Activated T-helper 9 cell treated with anti-CD3 and anti-CD28 coated beads, Interleukin-2, amount 50 U/mL, for 16 hours (primary cell): ENCODE results near the gene EMP2.
"Not testable (repeated sequence)": the region's sequence is repeated elsewhere in the genome, so short reads cannot be mapped to it uniquely, and the experiment has no call there.

ENCODE experiments used
- DNase-seq: peaks from one replicate; pipeline ENCODE4 v3.0.0-alpha.2; 2020; ENCODE audit warnings: low read depth

Gene EMP2

DNA sequence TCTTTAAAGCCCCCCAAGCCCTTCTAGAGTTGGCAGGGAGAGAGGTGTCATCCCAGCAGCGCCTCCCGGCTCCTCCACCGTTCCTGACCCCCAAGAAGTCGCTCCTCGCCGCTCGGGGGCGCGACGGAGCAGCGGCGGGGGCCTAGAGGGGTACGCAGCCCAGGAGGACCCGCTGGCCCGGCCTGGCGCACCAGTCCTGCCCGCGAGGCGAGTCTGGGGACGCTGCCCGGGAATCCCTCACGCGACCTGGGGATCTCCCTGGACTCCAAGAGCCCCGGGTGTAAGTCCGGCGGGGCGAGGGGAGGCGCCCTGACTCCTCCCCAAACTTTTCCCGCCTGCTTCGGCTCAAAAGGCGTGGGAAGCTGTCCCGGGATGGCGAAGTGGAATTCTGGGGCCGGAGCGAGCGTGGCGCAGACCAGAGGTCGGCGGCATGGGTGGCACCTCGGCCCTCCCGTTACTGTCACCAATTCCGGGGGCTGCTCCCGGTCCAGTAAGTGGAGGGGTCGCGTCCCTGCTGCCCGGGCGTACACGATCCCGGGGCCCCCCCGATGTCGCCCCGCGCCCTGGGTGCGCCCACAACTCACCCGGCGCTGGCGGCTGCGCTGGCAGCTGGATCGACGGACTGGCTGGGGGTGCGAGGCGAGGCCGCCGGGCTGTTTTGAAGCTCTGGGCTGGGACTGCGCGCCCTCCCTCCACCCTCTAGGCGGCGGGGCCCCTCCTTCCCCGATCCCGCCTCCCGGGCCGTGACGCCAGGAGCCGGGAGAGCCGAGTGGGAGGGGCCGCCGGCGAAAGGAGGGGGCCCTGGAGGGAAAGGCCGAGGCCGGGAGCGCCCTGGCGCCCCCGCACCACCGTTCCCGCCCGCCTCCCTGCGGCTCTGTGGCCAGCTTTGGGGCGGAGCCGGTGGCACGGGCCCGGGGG, at the start of gene EMP2:
EMP2 (minus strand) TSS at position 634 of the 918 bp plus-strand sequence. CDS start 32,981 bp downstream, outside the sequence.
- DNase-seq = no peak

GRCh38 chr16:10629592-10629963, 49.2 kb upstream of the EMP2 start:
- no peak for DNase-seq

- DNase-seq = no peak
Measured at GRCh38 chr16:10625595-10626357, 45.4 kb upstream of the EMP2 start.

- DNase-seq = no peak
Measured at GRCh38 chr16:10624527-10624926, 44.1 kb upstream of the EMP2 start.

DNA sequence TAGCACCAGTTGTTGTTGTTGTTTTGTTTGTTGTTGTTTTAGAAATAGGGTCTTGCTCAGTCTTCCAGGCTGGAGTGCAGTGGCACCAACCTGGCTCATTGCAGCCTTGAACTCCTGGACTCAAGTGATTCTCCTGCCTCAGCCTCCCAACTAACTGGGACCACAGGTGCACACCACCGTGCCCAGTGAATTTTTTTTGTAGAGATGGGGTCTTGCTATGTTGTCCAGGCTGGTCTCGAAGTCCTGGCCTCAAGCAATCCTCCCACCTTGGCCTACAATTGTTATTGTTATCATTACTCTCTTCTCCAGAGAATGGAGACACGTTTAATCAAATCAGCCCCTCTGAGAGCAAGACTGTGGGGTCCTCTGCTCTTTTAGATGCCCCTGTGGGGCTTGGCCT, 42.7 kb upstream of the EMP2 start:
- DNase-seq = no peak

DNA sequence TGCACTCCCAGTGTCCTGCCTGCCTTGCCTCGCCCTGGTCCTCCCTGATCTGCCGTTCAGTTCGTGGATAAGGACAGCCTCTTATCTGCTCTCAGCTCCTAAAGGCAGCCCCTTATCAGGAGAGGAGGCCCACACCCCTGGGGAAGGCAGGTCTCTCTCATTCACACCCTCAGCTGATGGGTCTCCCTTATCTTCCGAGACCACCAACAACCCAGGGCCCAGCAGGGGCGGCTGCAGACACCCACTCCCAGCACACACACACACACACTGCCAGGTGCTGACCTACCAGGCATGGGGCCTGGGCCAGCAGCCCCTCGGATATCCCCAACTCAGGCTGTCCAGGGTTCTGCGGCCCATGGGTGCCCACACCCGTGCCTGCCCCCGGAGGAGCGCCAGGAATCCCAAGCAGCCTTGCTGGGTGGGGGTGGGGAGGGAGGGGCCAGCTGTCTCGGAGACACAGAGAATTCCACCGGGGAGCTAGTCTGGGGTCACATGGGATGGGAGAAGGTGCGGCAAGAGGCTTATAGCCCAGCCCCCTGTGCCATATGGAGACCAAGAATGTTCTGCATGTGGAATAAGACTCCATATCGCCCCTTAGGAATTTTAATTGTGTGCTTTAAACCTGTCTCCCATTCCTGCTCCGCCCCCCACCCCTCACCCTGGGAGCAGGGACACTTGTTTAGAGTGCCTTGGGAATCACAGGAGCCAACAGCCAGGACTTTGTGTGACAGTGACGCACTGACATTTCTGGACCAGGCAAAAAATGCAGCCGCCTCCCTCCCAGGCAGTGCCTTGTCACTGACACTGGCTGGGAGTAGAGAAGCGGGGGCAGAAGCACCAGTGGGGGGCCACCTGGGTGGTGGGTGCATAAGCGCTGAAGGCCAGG, 41.9 kb upstream of the EMP2 start:
- no peak for DNase-seq

DNA sequence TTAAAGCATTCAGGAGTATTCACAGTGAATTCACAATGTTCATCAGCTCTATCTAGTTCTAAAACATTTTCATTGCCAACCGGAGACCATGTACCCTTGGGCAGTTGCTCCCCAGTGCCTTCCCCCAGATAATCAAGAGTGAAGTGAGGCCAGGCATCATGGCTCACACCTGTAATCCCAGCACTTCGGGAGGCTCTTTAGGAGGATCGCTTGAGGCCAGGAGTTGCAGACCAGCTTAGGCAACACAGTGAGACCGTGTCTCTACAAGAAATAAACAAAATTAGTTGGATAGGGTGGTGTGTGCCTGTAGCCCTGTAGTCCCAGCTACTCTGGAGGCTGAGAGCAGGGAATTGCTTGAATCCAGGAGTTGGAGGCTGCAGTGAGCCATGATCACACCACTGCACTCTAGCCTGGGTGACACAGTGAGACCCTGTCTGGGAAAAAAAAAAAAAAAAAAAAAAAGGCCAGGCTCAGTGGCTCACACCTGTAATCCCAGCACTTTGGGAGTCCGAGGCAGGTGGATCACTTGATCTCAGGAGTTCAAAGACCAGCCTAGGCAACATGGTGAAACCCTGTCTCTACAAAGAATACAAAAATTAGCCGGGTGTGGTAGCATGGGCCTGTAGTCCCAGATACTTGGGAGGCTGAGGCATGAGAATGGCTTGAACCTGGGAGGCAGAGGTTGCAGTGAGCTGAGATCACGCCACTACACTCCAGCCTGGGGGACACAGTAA, 41.0 kb upstream of the EMP2 start:
- not testable (repeated sequence) for DNase-seq

DNA sequence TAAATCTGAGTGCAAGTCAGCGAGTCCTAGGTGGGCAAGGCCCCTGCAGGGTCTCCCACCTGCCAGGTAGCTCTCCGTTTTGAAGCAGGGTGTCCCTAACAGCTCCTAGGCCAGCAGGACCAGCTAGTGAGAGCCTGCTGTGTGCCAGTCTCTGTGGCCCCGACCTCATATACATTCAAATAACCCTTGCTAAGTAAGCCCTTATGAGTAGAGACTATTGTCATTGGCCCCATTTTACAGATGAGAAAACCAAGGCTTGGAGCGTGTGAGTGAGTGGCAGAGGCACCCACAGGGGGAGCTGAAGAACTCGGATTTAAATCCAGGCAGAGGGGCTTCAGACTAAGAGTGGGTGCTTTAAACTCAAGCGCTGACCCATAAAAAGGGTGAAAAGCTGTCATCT, 39.7 kb upstream of the EMP2 start:
- no peak for DNase-seq

DNA sequence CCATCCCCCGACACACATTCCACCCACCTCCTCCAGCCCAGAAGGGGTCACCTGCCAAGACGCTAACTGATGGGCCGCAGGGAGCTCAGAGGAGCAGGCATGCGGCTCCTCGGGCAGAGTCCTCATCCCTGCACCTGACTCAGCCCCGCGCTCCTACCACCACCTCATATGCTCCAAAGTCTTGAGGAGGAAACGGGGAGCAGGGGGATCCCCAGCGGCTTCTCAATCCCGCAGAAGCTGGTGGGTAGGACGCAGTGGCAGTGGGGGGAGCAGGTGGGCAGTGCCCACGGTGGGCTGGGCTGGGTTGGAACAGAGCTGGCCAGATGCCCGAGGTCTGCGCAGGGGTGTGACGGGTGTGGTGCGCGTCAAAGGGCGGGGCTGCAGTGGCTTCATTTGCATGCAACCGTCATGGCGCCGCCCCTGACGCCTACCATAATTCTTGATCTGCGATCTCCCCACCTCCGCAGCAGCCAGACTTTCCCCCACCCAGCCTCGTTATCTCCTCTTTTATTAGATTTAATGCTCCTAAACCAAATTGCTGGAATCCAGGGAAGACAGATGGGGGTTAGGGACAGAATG, 39.0 kb upstream of the EMP2 start:
- DNase-seq = no peak

GRCh38 chr16:10618710-10619209, 38.4 kb upstream of the EMP2 start:
- no peak for DNase-seq

DNA sequence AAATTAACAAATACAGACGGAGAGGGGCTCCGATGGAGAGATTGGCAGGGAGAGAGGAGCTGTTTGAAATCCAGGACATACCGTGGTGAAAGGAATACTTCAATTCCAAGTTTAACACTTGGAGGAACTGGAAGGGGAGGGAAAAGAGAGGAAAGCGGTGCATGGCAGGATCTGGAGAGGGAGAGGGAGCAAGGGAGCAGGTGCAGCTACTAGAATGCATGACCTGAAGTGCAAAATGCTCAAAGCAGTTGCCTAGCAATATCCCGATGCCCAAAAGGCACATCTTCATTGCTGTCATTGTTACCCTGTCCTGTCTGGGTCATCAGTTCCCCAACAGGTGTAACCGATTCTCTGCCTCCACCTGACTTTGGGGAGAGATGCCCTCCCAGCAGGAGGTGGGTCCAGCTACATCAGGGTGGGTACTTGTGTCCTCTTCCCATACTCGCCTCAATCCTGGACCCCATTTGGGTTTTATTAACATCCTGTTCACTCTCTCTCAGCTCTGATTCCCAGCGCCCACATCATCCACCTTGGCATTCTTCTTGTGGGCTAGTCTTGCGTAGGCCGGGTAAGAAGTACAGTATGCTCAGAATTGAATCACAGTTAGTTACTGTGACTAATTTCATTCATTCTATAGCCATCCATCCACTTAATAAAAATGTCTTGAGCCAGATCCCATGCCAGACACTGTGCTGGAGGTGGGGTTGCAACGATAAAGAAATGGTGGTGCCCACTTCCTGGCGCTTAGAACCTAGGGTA, 37.4 kb upstream of the EMP2 start:
- DNase-seq = no peak

DNA sequence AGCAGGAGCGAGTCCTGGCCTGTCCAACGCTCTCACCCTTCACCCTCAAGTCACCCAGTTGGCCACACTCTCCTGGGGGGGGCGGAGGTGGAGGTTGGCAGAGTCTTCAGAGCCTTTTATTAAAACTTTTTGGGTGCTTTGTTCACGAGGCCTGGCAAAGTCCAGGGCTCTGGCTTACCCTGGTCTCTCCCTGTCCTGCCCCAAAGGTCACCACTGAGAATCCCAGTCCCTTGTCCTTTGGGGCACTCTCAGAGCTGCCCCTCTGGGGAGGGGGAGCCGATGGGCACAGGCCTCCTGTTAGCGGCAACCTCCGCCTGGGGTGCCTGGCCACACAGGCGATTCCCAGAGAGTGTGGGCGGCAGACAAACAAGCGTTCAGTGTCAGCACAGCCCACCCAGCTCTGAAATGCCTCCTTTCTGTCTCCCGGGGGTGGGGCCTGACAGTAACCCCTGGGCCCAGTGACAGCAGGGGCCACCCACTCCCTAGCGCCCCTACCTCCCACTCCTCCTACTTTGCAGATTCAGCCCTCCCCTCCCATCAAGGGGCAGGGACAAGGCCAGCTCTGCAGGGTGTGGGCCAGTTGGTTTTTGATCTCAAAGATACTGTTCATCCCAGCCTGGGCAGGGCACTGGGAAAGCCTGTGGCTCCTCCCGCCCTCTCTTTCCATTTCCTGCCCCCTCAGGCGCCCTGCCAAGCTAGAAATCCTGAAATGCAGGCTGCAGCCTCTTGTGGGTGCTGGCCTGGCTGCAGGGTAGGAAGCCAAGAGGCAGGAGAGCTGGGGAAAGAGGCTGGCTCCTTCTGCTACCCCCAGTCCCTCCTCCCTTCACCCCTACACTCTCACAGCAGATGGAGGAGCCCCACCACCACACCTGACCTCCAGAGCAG, 36.6 kb upstream of the EMP2 start:
- DNase-seq = no peak

DNA sequence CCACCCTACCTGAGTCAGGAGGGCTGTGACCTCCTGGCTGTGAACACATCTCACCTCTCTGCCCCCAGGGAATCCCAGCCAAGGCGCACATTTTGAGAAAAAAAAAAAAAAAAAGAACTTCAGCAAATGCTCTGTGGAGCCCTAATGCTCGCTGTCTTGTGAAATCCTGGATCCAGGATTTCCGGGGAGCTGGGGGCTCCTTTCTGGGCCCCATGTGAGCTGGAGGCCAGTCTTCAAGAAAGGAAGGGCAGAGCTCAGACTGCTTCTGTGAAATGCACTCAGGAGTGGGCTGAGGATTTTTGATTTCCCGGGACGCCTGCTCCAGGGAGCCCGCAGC, 36.0 kb upstream of the EMP2 start:
- DNase-seq = no peak

GRCh38 chr16:10614685-10615084, 34.3 kb upstream of the EMP2 start:
- no peak for DNase-seq

DNA sequence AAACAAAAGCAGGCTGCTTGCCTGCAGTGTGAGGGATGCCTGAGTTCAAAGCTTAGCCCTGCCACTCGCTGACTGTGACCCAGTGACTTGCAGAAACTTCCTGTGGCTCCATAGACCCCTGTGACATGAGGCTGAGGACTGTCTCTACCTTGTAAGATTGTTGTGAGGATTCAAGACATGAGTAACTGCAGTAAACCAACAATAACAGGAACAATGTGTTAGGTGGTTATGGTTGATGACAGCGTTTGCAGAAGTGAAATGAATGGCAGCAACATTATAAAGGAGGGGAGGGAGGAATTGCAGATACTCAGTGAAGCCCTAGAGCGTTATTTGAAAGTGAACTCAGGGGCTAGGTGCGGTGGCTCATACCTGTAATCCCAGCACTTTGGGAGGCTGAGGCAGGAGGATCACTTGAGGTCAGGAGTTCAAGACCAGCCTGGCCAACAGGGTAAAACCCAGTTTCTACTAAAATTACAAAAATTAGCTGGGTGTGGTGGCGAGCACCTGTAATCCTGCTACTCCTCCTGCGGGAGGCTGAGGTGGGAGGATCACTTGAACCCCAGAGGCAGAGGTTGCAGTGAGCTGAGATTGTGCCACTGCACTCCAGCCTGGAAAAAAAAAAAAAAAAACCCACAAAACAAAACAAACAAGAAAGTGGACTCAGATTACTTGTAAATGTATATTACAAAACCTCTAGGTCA, 33.5 kb upstream of the EMP2 start:
- DNase-seq = no peak

DNA sequence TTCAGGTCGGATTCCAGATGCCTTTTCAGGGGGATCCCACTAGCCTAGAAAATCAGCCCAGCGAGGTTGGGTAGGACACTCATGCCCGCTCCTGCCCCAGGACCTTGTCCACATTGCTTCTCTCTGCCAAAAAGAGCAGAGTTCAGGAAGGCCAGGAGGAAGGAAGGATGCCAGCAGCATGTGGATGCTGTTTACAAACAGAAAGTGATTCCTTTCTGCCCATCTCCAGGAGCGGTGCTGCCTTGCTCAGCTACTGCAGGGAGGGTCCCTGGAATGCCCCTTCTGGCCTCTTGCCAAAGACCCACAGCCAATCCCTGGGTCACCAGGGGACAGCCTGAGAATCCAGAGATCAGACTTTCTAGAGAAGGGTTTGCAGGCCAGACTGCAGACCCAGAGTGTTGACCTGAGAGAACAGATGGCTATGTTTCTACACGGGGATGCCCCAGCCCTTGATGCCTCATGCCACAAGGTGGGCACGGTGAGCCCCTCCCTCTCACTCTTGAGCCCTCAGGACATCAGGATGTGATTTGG, 32.3 kb upstream of the EMP2 start:
- no peak for DNase-seq

DNA sequence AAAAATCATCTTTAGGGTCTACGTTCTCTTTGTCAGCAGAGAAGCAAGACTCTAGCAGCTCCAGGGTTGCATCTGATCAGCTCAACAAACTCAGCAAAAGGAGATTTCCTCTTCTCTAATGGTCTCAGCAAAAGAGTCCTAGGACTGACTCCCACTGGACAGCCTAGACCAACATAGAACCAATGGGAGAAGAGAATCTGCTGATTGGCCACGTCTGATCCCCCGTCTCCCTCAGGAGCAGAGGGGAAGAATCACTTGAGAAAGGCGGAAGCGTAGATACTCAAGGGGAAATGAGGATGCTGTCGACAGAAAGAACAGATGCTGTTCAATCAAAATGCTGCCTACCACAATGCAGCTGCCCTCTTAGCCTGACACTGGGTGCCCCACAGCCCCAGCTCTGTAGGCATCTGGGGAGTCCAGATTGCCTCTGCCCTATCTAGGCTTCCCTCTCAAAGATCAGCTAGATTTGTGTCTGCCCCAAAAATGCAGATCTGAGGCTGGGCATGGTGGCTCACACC, 31.5 kb upstream of the EMP2 start:
- no peak for DNase-seq

DNA sequence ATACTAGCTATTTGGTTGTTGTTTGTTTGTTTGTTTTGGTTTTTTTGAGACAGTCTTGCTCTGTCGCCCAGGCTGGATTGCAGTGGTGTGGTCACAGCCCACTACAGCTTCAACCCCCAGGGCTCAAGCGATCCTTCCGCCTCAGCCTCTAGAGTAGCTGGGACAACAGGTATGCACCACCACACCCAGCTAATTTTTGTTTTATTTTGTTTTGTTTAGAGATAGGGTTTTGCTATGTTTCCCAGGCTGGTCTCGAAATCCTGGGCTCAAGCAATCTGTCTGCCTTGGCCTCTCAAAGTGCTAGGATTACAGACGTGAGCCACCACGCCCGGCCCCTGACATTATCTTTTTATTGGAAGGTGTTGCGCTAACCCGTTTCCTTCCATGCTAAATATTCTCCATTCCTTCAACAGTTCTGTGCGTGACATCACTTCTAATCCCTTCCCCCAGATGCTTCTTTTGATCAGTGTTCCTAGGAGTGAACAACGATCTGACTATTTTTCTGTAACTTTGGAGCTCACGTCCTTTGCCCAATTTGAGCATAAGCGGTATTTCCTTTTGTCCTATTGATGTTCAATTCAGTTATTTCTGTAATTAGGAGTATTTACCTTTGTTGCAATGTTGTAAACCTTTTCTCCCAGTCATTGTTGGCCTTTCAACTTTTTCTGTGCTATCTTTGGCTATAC, 30.2 kb upstream of the EMP2 start:
- no peak for DNase-seq
